ENCODE measurements around the gene TTLL12.

GRCh38 chr22:43201486-43202219 is 14.7 kb upstream of the TTLL12 start:
- TF ChIP-seq, protein P1, sequence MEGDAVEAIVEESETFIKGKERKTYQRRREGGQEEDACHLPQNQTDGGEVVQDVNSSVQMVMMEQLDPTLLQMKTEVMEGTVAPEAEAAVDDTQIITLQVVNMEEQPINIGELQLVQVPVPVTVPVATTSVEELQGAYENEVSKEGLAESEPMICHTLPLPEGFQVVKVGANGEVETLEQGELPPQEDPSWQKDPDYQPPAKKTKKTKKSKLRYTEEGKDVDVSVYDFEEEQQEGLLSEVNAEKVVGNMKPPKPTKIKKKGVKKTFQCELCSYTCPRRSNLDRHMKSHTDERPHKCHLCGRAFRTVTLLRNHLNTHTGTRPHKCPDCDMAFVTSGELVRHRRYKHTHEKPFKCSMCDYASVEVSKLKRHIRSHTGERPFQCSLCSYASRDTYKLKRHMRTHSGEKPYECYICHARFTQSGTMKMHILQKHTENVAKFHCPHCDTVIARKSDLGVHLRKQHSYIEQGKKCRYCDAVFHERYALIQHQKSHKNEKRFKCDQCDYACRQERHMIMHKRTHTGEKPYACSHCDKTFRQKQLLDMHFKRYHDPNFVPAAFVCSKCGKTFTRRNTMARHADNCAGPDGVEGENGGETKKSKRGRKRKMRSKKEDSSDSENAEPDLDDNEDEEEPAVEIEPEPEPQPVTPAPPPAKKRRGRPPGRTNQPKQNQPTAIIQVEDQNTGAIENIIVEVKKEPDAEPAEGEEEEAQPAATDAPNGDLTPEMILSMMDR (conservative IDR thresholded peaks at IDR 0.05; ENCODE audit: low read length) = no peak
- no peak for TF ChIP-seq EZH2phosphoT487 (IDR thresholded peaks at IDR 0.05; ENCODE audit: borderline replicate concordance, low read depth, low read length)

Data from OCI-LY7 (cell line).